Renal cortical epithelial cell (primary cell): Measurements from ENCODE around the gene GRK5. TPM values are rescaled to one million over a fixed set of nuclear protein-coding genes. Genes with fewer than 3 reads are reported as not detected.
A peak's percentile ranks its signal among the peaks of the same experiment; 100 is the strongest.

Source experiments
- DNase-seq: peaks from one replicate; pipeline ENCODE4 v3.0.0-alpha.2; 2011; ENCODE audit warnings: low read depth
- total RNA-seq: library from RNA; depleted of rRNA; stranded (reverse); fragments of >200 nt; gene quantifications from 2 replicates; pipeline ENCODE4 v1.2.3, GENCODE V29; 2014

The GRK5 gene
- total RNA-seq, 1 donor from 2014 or later, result 1.1 TPM

GRCh38 chr10:119316002-119316358, 108.6 kb downstream of the GRK5 start:
- DNase-seq, result no peak

GRCh38 chr10:119316729-119317097, 109.3 kb downstream of the GRK5 start:
- peak; percentile 84 for DNase-seq

- DNase-seq, result no peak
Observed at GRCh38 chr10:119318411-119319160, 111.2 kb downstream of the GRK5 start.

- DNase-seq, result peak; percentile 55
Observed at GRCh38 chr10:119319161-119319919, 112.0 kb downstream of the GRK5 start.

- DNase-seq, result no peak
Observed at GRCh38 chr10:119319920-119320258, 112.5 kb downstream of the GRK5 start.

GRCh38 chr10:119320981-119321380, 113.6 kb downstream of the GRK5 start:
- no peak for DNase-seq

- DNase-seq, result peak; percentile 74
Observed at GRCh38 chr10:119323085-119324016, 116.0 kb downstream of the GRK5 start.

GRCh38 chr10:119325131-119325530, 117.8 kb downstream of the GRK5 start:
- no peak for DNase-seq

GRCh38 chr10:119326167-119326566, 118.8 kb downstream of the GRK5 start:
- DNase-seq, result no peak

- DNase-seq, result no peak
Observed at GRCh38 chr10:119327096-119327745, 119.8 kb downstream of the GRK5 start.

GRCh38 chr10:119328223-119328622, 120.9 kb downstream of the GRK5 start:
- DNase-seq, result no peak

- no peak for DNase-seq
Observed at GRCh38 chr10:119330342-119330741, 123.0 kb downstream of the GRK5 start.

GRCh38 chr10:119331061-119331460, 123.7 kb downstream of the GRK5 start:
- no peak for DNase-seq

GRCh38 chr10:119333146-119333792, 125.9 kb downstream of the GRK5 start:
- DNase-seq, result peak; percentile 13

GRCh38 chr10:119335671-119336353, 128.4 kb downstream of the GRK5 start:
- DNase-seq, result no peak

GRCh38 chr10:119336599-119336998, 129.2 kb downstream of the GRK5 start:
- no peak for DNase-seq

GRCh38 chr10:119337223-119337622, 129.9 kb downstream of the GRK5 start:
- DNase-seq, result no peak

- DNase-seq, result peak; percentile 43
Observed at GRCh38 chr10:119337796-119338432, 130.5 kb downstream of the GRK5 start.

GRCh38 chr10:119339109-119339508, 131.7 kb downstream of the GRK5 start:
- DNase-seq, result no peak

- no peak for DNase-seq
Observed at GRCh38 chr10:119340893-119341458, 133.6 kb downstream of the GRK5 start.
